Activated T-cell treated with anti-CD3 and anti-CD28 coated beads for 1 hour (primary cell): ENCODE data around the gene AQP9.
"Not testable (repeated sequence)": the region's sequence is repeated elsewhere in the genome, so short reads cannot be mapped to it uniquely, and the experiment has no call there.

Source experiments
- DNase-seq: peaks from one replicate; pipeline ENCODE4 v3.0.0-alpha.2; 2020; ENCODE audit warnings: low read depth

The AQP9 gene

DNA sequence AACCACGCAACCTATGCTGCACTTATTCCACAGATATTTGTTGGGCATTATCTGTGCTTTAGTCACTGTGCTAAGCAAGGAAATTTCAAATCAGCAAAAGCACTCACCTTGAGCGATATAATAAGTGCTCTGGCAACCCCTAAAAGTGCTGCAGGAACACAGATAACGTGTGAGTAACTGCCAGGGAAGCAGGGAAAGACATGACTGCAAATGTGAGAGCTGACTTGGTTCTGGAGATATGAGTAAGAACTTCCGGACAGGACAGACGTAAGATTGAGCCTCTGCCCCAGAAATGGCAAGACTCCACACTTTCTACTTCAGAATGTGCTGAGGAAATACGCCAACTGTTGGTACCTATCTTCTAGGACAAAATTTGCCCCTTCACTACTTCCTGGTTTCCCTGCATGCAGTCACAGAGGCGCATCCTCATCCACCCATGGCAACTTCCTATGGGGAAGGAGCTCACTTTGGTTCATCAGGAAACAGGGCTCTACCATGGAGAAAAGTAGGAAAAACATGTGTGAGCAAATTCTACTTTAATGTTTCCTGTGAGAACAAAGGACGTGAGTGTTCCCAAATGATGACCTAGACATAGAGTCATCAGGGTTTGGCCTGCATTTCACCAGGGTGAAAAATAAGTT, 41.7 kb downstream of the AQP9 start:
- DNase-seq = no peak

DNA sequence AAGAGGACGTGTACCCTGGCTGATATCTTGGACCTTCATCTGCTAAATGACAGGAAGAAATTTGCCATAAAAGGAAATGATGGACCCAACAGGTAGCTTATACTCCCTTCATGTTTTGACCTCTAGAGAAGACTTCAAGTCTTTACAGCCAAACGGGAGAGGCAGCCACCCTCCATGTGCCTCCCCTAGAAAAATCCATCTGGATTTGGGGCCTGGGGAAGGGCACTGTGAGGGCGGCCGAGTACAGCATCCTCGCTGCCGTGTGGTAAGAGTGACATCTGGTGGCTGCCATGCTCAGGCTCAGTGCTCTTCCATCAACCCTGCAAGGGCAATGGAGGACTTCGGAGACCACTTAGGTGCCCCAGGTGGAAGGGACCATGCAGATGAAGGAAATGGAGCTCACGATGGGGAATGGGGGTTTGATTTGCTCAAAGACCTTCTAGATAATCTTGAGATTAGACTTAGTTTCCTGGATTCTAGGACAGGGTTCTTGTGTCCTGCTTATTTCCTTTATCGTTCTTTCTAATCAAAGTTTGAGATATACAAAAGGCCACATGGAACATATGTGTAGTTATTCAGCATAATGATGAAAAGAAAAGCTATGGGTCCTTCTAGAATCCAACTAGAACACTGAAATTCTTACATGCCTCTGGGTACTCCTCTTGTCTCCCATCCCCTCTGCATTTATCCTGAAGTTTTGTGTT, 44.4 kb downstream of the AQP9 start:
- DNase-seq = no peak

DNA sequence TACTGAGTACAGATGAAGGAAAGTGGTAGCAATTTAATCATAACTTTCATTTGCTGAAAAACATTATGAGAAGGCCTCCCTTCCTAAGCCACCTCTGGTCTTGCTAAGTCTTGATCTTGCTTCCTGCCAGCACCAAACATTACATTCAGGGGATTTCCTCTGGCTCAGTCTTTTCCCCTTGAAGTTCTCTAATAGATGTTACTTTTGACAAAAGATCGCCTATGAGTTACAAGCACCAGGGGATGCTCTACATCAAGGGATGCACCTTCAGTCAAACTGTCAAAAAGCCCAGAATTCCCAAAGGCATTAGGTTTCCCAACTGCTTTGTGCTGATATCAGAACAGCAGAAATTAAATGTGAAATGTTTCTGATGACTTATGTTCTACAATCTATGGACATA, 47.3 kb downstream of the AQP9 start:
- DNase-seq = no peak

DNA sequence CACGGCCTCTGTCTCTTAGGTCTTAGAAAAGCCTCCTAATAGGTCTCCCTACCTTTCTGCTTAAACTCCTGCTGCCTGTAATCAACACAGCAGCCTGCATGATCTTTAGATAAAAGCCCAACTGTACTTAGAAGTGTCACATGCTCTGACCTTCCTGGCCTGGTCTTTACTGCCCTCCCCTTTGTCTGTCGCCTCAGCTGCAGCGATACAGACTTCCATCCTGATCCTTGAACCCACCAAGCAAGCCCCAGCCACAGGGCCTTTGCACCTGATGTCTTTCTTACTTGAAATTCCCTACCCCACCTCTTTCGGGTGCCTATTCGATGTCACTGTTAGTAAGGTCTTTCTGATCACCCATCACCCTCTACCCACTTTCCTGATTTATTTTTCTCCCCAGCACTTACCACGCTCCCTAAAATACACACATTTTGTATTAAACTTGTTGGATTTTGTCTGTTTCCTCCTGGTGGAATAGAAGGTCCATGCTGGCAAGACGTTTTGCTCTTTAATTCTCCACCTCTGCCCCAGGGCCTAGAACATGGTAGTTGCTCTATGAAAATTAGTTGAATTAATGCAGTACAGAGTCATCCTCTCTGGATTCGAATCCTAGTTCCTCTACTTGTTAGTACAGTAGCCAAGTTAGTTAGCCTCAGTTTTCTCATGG, 51.1 kb downstream of the AQP9 start:
- DNase-seq = no peak

DNA sequence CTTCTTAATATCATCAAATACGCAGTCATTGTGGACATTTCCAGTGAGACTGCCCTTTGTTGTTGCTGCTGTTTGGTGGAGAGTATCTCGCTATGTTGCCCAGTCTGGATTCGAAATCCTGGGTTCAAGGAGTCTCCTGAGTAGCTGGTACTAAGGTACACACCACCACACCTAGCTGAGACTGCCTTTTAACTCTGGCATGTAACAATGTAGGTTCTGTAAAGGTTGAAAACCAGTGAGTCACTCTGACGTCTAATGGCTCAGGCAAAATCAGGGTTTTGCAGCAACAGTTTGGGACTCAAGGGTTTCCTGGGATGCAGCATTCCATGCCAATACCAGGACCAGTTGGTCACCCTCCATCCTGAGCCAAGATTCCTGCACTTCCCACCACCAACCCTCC, 52.2 kb downstream of the AQP9 start:
- no peak for DNase-seq

DNA sequence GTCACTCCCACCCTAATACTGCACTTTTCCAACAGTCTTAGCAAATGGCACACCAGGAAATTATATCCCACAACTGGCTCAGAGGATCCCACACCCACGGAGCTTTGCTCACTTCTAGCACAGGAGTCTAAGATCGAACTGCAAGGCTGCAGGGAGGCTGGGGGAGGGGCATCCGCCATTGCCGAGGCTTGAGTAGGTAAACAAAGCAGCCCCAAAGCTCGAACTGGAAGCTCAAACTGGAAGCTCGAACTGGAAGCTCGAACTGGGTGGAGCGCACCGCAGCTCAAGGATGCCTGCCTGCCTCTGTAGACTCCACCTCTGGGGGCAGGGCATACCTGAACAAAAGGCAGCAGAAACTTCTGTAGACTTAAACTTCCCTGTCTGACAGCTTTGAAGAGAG, 55.5 kb downstream of the AQP9 start:
- not testable (repeated sequence) for DNase-seq

DNA sequence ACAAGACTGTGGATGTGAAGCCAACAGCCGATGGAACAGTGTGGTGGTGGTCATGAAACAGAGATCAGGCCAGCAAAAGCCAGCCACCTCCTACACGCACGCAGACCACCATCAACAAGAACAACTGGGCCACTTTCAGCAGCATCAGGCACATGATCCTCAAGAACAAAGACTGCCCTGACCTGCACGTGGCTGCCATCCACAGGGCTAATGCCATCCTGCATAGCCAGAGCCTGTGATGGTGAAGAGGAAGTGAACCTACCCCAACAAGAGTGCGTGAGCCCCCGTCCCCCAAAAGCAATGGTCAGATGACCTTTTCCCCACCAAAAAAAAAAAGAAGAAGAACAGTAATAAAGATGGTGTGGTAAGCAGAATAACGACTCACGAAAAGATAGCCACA, 62.6 kb downstream of the AQP9 start:
- DNase-seq = no peak

DNA sequence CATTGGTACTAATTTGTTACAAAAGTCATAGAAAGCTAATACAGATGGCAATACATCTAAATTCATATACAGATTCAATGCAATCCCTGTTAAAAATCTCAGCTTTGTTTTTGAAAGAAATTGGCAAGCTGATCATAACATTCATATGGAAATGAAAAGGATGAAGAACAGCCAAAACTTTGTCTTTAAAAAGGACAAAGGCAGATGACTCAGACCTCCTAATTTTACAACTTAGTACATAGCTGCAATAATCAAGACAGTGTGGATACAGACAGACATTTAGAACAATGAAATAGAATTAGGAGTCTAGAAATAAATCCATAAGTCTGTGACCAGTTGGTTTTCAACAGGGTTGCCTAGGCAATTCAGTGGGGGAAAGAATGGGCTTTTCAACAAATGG, 63.3 kb downstream of the AQP9 start:
- DNase-seq = no peak

DNA sequence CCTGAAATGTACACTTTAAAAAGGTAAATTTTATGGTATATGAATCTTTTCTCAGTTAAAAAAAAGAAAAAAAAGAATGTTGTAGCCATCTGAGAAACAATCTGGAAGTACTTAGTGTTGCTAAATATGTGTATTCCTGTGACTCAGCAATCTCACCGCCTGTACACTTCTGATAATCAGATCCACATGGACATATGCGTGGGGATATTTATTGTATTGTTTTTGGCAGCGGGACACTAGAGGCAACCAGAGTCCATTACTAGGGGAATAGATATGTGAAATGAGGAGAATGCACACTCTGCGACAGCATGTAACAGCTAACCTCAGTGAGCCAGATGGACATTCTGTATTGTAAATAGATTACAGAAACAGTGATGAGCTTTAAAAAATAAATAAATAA, 65.4 kb downstream of the AQP9 start:
- no peak for DNase-seq

DNA sequence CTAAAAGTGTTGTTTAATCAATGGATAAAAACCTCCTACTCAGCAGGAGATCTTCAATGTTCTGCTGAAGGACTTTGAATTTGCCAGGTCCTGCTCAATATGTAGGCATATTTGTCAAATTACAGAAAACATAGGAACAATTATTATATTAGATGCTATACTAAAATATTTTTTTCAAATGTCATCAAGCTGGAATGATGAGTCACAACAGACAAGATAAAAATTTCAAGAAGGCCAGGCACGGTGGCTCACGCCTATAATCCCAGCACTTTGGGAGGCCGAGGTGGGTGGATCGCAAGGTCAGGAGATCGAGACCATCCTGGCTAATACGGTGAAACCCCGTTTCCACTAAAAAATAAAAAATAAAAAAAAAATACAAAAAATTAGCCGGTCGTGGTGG, 68.0 kb downstream of the AQP9 start:
- no peak for DNase-seq

DNA sequence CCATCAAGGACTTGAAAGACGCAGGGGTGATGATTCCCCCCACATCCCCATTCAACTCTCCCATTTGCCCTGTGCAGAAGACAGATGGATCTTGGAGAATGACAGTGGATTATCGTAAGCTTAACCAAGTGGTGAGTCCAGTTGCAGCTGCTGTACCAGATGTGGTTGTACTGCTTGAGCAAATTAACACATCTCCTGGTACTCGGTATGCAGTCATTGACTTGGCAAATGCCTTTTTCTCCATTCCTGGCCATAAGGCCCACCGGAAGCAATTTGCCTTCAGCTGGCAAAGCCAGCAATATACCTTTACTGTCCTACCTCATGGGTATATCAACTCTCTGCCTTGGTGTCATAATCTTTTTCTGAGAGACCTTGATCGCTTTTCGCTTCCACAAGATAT, 70.0 kb downstream of the AQP9 start:
- DNase-seq = not testable (repeated sequence)

DNA sequence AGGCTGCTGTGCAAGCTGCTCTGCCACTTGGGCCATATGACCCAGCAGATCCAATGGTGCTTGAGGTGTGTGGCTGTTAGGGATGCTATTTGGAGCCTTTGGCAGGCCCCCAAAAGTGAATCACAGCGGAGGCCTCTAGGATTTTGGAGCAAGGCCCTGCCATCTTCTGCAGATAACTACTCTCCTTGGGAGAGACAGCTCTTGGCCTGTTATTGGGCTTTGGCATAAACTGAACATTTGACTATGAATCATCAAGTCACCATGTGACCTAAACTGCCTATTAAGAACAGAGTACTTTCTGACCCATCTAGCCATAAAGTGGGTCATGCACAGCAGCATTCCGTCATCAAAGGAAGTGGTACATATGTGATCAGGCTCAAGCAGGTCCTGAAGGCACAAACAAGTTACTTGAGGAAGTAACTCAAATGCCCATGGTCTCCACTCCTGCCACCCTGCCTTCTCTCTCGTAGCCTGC, 70.9 kb downstream of the AQP9 start:
- DNase-seq = not testable (repeated sequence)

DNA sequence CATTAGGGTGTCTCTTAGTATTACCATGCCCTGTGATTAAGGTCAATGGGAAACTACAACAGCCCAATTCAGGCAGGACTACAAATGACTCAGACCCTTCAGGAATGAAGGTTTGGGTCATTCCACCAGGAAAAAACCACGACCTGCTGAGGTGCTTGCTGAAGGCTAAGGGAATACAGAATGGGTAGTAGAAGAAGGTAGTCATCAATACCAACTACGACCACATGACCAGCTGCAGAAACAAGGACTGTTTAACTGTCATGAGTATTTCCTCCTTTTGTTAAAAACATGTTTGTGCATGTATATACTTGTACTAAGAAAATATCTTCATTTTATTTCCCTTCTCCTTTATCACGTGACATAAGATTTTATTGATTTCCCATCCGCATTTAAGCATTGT, 71.8 kb downstream of the AQP9 start:
- not testable (repeated sequence) for DNase-seq

DNA sequence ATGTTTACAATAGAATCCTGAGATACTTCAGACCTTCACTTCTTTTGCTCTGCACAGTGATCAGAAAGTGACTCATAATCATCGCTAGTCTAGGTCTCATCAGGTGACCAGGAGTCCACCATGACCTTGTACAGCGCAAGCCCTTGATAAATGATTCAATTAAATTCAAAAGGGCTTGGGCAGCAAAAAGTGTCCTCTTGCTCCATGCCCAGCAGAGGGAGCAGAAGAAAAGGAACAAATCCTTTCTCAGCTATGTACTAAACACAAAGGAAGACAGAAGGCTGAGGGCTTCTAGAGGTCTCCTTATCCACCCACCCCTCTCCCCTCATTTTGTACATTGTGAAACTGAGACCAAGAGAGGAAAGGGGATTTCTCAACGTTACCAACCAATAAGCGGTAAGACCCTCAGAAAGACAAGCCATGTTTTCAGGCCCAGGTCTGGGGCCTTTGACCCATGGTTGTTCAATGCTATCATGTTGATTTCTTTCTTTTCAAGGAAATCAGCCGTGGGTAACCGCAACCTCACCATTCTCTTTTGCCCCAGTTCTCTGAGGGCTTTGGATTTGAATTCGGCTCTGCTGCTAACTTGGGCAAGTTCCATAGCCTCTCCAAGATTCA, 74.8 kb downstream of the AQP9 start:
- no peak for DNase-seq

DNA sequence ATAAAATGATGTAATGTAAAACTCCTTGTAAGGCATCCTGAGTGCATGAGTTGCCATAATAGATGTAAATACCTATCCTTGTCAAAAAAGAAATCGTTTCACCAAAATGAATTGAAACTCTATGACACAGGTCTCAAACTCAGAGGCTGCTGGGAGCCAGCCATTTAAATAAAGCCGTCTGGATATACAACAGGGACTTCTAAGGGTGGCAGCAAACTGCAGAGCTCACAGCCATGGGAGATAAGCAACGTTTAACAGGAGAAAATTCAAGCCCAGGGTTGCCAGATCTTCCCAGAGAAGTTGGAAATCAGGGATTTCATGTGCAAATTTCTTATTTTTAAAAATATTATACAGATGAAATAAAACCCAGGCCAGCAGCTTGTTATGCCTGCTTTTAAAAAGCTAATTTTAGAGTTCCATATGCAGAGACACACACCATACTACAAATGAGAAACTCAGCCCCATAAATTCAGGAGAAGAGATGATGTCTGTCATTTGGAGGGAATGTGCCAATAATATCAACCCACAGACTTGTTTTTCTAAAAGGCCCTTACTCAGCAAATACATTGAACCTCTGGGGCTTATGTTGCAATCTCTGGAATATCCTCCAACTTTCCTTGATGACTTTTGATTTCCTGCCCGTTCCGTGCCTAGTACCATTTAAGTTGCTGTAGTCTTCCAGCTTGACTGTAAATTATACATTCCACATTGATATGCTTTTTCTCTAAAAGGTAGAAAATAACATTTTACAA, 75.6 kb downstream of the AQP9 start:
- DNase-seq = no peak

DNA sequence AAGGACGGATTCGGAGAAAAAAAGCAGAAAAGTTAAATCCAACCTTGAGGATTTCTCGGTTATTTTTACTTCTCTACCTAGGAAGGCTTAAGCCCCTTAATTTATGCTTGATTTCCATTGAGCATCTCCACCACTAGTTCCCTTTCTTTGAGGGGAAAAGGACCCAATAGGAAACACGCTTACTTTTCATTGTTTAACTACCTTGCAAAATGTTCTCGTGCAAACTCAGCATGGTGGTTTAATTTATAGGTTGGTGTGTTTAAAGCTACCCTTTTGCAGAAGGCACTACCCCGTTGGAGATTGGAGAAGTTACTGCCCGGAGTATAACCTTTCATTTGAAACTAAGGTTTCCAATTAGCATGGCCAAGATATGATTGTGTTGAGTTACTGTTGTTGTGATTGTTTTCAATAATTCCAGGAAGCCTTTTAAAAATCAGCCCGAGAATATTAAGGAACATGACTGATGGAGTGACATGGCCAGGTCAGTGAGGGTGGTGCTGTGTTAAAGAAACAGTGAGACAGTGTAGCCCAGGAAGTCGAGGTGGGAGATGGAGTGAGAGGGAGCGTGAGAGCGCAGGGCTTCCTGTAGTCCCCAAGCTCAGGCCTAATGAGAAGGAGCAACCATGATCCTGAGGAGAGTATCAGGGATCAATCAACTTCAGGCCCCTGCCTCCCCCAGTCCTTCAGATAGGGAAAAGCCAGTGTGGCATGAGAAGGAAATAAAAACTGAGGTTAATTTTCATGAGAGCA, 76.6 kb downstream of the AQP9 start:
- no peak for DNase-seq

DNA sequence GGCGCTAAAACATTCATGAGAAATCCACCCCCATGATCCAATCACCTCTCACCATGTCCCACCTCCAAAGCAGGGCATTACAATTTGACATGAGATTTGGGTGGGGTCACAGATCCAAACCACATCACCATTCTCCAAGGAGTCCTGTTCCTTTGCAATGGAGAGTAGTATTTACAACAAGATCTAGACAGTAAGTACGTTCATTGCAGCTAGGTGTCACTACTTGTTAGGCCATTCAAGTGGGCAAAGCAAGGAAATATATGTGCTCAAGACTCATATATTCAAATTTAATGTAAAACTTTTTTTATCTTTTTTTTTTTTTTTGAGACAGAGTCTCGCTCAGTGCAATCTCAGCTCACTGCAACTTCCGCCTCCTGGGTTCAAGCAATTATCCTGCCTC, 79.3 kb downstream of the AQP9 start:
- no peak for DNase-seq

DNA sequence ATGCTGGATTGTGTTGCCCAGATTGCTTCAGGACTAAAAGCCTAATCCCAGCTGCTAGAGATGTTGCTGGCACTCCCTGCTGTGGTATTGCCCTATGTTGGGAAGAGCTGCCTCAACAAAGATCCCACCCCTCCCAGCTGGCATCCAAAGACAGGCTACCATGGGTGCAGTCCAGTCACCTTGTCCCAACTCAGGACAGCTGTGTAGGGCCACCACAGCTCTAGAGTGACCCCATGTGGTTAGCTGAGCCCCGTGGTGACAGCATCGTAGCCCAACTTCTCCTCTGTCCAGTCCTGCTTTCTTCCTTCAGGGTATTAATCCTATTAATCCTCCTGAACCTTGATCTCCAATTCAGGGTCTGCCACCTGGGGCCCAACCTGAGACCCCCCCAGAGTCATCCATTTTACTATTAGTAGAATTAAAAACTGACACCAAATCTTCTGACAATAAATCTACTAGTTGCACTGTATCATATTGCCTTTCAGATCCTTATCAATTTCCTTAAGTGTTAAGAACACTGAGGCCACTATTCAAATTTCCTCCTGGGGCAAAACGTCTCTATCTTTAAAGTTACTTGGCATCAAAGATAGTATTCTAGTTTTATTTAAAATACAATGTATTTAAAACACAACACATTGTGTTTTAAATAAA, 83.5 kb downstream of the AQP9 start:
- DNase-seq = no peak

DNA sequence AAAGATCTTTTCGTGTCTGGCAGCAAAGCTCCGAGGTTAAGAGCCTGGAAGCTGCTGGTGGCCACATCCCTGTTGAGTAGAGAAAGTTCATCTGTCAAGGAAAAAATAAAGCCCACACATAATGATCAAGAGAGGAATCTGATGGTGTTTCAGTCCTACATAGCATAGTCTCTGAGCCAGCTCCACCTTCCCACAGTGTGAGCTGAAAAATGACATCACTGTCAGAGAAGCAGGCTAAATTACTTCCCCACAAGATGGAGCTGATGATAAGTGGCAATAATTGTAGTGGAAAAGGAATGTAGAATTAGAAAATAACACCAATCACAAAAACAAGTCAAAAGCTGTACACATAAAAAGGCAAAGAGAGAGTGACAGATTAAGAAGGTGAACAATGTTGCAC, 84.5 kb downstream of the AQP9 start:
- no peak for DNase-seq

DNA sequence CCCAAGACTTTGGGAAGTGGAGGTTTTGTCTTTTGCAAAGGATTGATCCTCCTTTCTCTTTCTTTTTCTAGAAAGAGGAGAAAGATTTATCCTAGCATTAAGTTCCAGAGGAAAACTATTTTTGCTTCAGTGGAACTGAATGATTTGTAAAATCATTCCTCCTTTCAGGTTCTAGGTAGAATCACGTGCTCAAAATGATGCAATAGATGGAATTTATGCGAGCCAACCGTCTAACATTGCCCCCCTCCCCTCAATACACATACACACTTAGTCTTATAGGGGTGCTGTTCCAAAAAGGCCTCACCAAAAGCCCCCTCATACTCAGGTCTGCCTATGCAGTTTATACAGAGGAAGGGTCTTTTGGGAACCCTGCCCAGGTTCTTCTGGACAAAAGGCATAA, 85.3 kb downstream of the AQP9 start:
- no peak for DNase-seq

DNA sequence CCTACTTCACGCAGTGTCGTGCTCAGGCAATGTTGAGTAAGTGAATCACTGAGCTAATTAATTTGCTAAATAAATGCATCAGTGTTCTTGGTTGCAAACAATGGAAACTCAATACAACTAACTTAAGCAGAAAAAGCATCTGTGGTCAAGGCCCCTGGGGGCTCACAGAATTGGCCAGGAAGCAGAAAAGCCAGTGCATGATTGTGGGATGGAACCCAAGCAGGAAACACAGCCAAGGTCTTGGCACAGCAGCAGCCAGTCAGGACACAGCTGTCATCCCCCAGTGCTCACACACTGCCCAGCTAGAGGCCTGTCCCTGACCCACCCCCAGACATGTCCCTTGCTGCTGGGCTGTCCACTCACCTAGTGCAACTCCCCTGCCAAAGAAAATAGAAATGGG, 85.9 kb downstream of the AQP9 start:
- DNase-seq = no peak
